Measurements from ENCODE around the gene GCHFR. TPM values are rescaled to one million over a fixed set of nuclear protein-coding genes. Genes with fewer than 3 reads are reported as not detected.
A peak's percentile ranks its signal among the peaks of the same experiment; 100 is the strongest.

The GCHFR gene
- total and polyA plus RNA-seq, 2 of the 4 experiments (the other 2 are of a cell fraction): 2.3 to 6.5 TPM

GRCh38 chr15:40785814-40786213 is 21.9 kb downstream of the GCHFR start:
- H3K27me3 ChIP-seq (ENCODE audit: control insufficient read depth, insufficient read depth, low read length): no peaks in the 10 kb centered on the region
- no peak overlapping the region for H4K91ac ChIP-seq (ENCODE audit: insufficient read depth, low read depth, low read length)
- peaks cover 41 to 64% of the 10 kb centered on the region in 2 experiments for H3K79me1 ChIP-seq (ENCODE audit: low read depth in 1 of 2, low read length in 2 of 2)
- H2AK9ac ChIP-seq (replicated peaks; ENCODE audit: low read depth, low read length, poor library complexity): no peak overlapping the region
- no peak overlapping the region for H2AK5ac ChIP-seq (ENCODE audit: low read depth, low read length)
- H3K9ac ChIP-seq (ENCODE audit: low read depth, low read length): no peak overlapping the region
- TF ChIP-seq NFE2L2 (IDR thresholded peaks at IDR 0.05; ENCODE audit: low read depth, low read length) (no peak), CHD1 (IDR thresholded peaks at IDR 0.05; ENCODE audit: low read depth, low read length) (no peak), MAFK (IDR thresholded peaks at IDR 0.05; ENCODE audit: low read depth, low read length) (no peak)
- TF ChIP-seq, protein P1, sequence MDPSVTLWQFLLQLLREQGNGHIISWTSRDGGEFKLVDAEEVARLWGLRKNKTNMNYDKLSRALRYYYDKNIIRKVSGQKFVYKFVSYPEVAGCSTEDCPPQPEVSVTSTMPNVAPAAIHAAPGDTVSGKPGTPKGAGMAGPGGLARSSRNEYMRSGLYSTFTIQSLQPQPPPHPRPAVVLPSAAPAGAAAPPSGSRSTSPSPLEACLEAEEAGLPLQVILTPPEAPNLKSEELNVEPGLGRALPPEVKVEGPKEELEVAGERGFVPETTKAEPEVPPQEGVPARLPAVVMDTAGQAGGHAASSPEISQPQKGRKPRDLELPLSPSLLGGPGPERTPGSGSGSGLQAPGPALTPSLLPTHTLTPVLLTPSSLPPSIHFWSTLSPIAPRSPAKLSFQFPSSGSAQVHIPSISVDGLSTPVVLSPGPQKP (IDR thresholded peaks at IDR 0.05; ENCODE audit: borderline replicate concordance, low read depth, low read length): no peak
- BruUV-seq (replicated peaks): no TSS peak
- H3K36me3 ChIP-seq (ENCODE audit: control insufficient read depth, insufficient read depth, low read length): no peaks in the 10 kb centered on the region; the same call in 1 of the 2 replicates
- no peak overlapping the region for H3K56ac ChIP-seq (ENCODE audit: extremely low read depth, insufficient read depth, low read length)
- H4K20me1 ChIP-seq (ENCODE audit: insufficient read depth, low read length): peaks cover 50% of the 10 kb centered on the region
- no peak overlapping the region for H3K27ac ChIP-seq (ENCODE audit: insufficient read depth, low read length)
- no peak overlapping the region for H4K5ac ChIP-seq (ENCODE audit: low read depth, low read length)
- ChIA-PET POLR2A (ENCODE audit: unreplicated experiment) (no interaction called here), CTCF (interaction anchor here (1.0 to 1.1 kb wide), 2 partner anchors 8 to 83 kb away, joined by 3 to 6 read pairs; no protein-coding TSS in a partner anchor)
- in situ Hi-C loops (cut with MboI; ENCODE audit: low sequenced_read_pairs): no loop called here
- dilution Hi-C loops (cut with HindIII; ENCODE audit: low sequenced_read_pairs, unreplicated experiment): no loop called here
- peaks cover 4% of the 10 kb centered on the region; the same call in 1 of the 2 replicates for H3K9me1 ChIP-seq (ENCODE audit: insufficient read depth, low read length)
- H3K14ac ChIP-seq (replicated peaks; ENCODE audit: low read depth, low read length): no peak overlapping the region
- no peak overlapping the region for H2BK15ac ChIP-seq (ENCODE audit: low read depth, low read length)
- H3K4me1 ChIP-seq (ENCODE audit: control insufficient read depth, insufficient read depth, low read length): peaks cover 10% of the 10 kb centered on the region
- DNase-seq (peak; percentile 17), ATAC-seq (ENCODE audit: low read depth) (peak; percentile 74)
- H4K8ac ChIP-seq (ENCODE audit: low read depth in 2 of 2, low read length in 2 of 2): no peak overlapping the region
- H3K18ac ChIP-seq (ENCODE audit: low read depth, low read length): no peak overlapping the region
- H2BK20ac ChIP-seq (ENCODE audit: low read depth, low read length): no peak overlapping the region
- H3K4me3 ChIP-seq (ENCODE audit: insufficient read depth, low read depth, low read length): no peak overlapping the region
- no peak overlapping the region for H3K23ac ChIP-seq (ENCODE audit: low read depth, low read length)
- intact Hi-C loops (cut with micrococcal nuclease): no loop called here
- no peak overlapping the region for H3K4me2 ChIP-seq (ENCODE audit: low read depth, low read length)
- no peak overlapping the region for H2AFZ ChIP-seq (replicated peaks; ENCODE audit: low read length, poor library complexity)
- H3K4ac ChIP-seq (ENCODE audit: low read depth, low read length): no peak overlapping the region
- H3K9me3 ChIP-seq (ENCODE audit: control insufficient read depth, insufficient read depth, low read length): no peaks in the 10 kb centered on the region
- no peak overlapping the region for H2BK5ac ChIP-seq (ENCODE audit: low read depth, low read length, poor library complexity, severe bottlenecking)
- no peak overlapping the region for H2BK120ac ChIP-seq (ENCODE audit: low read depth, low read length)
- 83% methylated on average over 1 of the region's 2 CpGs; no CpG with 5 or more reads in 1 of the 2 experiments for WGBS, 2 experiments (ENCODE audit: extremely low coverage in 2 of 2, insufficient read length in 1 of 2)

Measured in IMR-90 (cell line).